Gastrocnemius medialis (tissue), 4 donors: Measurements from ENCODE around the gene MON2.

ENCODE experiments used
- POLR2A ChIP-seq, 2 donors: fragments of 450-650 bp; IDR thresholded peaks; one replicate each; pipeline ENCODE4 v1.6.1; 2017; ENCODE audit warnings: antibody characterized with exemption in 2 of 2, mild to moderate bottlenecking in 2 of 2, moderate library complexity in 2 of 2
- TF ChIP-seq, protein P1 (sequence below), 5 experiments: fragments of 450-650 bp in 3 of 5; fragments of 200-600 bp in 2 of 5; sonication (generic) in 2 of 5; IDR thresholded peaks in 4 of 5; conservative IDR thresholded peaks in 1 of 5; 1 replicate in 4 of 5; 2 replicates in 1 of 5; pipeline ENCODE4 v1.5.1; 2016 to 2019; ENCODE audit warnings: antibody characterized with exemption in 5 of 5, mild to moderate bottlenecking in 3 of 5, moderate library complexity in 3 of 5

DNA sequence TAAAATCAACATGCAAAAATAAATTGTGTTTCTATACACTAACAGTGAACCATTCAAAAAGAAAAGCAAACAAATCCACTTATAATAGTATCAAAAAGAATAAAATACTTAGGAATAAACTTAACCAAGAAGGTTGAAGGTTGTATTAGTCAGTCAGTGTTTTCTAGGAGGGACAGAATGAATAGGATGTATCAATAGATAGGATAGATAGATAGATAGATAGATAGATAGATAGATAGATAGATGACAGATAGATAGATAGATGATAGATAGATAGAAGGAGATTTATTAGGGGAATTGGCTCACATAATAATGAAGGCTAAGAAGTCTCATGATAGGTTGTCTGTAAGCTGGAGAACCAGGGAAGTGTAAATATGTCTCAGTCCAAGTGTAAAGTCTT lies 37.2 kb upstream of the MON2 start:
- TF ChIP-seq, protein P1, sequence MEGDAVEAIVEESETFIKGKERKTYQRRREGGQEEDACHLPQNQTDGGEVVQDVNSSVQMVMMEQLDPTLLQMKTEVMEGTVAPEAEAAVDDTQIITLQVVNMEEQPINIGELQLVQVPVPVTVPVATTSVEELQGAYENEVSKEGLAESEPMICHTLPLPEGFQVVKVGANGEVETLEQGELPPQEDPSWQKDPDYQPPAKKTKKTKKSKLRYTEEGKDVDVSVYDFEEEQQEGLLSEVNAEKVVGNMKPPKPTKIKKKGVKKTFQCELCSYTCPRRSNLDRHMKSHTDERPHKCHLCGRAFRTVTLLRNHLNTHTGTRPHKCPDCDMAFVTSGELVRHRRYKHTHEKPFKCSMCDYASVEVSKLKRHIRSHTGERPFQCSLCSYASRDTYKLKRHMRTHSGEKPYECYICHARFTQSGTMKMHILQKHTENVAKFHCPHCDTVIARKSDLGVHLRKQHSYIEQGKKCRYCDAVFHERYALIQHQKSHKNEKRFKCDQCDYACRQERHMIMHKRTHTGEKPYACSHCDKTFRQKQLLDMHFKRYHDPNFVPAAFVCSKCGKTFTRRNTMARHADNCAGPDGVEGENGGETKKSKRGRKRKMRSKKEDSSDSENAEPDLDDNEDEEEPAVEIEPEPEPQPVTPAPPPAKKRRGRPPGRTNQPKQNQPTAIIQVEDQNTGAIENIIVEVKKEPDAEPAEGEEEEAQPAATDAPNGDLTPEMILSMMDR (IDR thresholded peaks at IDR 0.05 in 4 of 5, conservative IDR thresholded peaks at IDR 0.05 in 1 of 5) = no peak
- no peak for TF ChIP-seq POLR2A (IDR thresholded peaks at IDR 0.05)
